Sigmoid colon (tissue), 4 donors: ENCODE results near the gene SFXN5.

Experiments used
- POLR2A ChIP-seq, 2 donors: fragments of 450-650 bp; IDR thresholded peaks; one replicate each; pipeline ENCODE4 v1.6.1; 2016; ENCODE audit warnings: antibody characterized with exemption in 2 of 2, mild to moderate bottlenecking in 2 of 2, moderate library complexity in 2 of 2
- POLR2AphosphoS5 ChIP-seq, 4 donors: sonication (generic); formaldehyde crosslinking; IDR thresholded peaks; one replicate each; pipeline ENCODE4 v1.6.1; 2017; ENCODE audit warnings: antibody characterized with exemption in 4 of 4
- TF ChIP-seq, protein P1 (sequence below), 4 experiments: fragments of 450-650 bp in 3 of 4; fragments of 200-600 bp in 1 of 4; IDR thresholded peaks; one replicate each; pipeline ENCODE4 v1.5.1; 2016 to 2019; ENCODE audit warnings: antibody characterized with exemption in 4 of 4, mild to moderate bottlenecking in 3 of 4, moderate library complexity in 2 of 4

DNA sequence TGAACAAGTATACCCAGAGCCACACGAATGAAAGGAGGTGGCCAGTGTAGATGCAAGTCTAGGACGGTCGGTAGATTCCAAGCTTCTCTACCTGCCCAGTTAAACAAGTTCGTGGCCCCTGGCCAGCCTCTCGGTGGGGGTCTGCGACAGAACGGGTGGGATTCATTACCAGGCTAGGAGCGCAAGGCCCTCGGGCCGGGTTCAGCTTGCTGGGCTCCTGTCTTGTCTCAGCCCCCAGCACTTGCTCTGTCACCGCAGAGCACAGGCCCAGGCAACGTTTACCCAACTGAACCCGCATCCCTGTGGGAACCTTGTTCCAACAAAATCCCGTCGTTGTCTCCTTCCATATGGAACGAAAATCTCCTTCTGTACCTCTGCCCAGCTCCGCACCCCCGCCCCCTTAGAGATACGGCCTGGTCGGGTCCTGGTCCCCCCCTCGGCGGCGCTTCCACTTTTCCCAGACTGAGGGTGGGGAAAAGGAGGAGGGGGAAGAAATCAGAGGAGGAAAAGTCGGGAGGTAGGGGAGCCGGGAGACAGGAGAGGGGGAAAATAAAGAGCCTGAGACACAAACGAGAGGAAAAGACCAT is 156.1 kb downstream of the SFXN5 start:
- TF ChIP-seq, protein P1, sequence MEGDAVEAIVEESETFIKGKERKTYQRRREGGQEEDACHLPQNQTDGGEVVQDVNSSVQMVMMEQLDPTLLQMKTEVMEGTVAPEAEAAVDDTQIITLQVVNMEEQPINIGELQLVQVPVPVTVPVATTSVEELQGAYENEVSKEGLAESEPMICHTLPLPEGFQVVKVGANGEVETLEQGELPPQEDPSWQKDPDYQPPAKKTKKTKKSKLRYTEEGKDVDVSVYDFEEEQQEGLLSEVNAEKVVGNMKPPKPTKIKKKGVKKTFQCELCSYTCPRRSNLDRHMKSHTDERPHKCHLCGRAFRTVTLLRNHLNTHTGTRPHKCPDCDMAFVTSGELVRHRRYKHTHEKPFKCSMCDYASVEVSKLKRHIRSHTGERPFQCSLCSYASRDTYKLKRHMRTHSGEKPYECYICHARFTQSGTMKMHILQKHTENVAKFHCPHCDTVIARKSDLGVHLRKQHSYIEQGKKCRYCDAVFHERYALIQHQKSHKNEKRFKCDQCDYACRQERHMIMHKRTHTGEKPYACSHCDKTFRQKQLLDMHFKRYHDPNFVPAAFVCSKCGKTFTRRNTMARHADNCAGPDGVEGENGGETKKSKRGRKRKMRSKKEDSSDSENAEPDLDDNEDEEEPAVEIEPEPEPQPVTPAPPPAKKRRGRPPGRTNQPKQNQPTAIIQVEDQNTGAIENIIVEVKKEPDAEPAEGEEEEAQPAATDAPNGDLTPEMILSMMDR (IDR thresholded peaks at IDR 0.05), result no peak
- TF ChIP-seq POLR2AphosphoS5 (IDR thresholded peaks at IDR 0.05) (no peak), POLR2A (IDR thresholded peaks at IDR 0.05) (no peak)
